Keratinocyte (primary cell): ENCODE measurements around the gene CLCN3. TPM values are rescaled to one million over a fixed set of nuclear protein-coding genes. Genes with fewer than 3 reads are reported as not detected.

Experiments
- DNase-seq: peaks from one replicate; pipeline ENCODE4 v3.0.0-alpha.2; 2011; ENCODE audit warnings: low read depth, missing footprints, low spot score
- FAIRE-seq: peaks from 2 replicates; lab custom pipeline; 2011; peaks lifted over from hg19 to GRCh38; lab: Jason Lieb, UNC
- H2AFZ ChIP-seq: 2 replicates; pipeline ENCODE4 v1.6.0; 2012; ENCODE audit warnings: low read length, control low read depth, inconsistent platforms; ENCODE audit not compliant: control insufficient read depth
- H3K27ac ChIP-seq: 2 replicates; pipeline ENCODE4 v1.5.1; 2011; ENCODE audit warnings: low read length; ENCODE audit not compliant: control insufficient read depth, insufficient read depth
- H3K27me3 ChIP-seq: 3 replicates; pipeline ENCODE4 v1.6.0; 2011; ENCODE audit warnings: low read length; ENCODE audit not compliant: control insufficient read depth, insufficient read depth; ENCODE audit errors: extremely low read depth
- H3K36me3 ChIP-seq, 2 experiments: 2 replicates in 1 of 2; 3 replicates in 1 of 2; pipeline ENCODE4 v1.5.1; 2011; ENCODE audit warnings: low read length in 2 of 2, mild to moderate bottlenecking in 1 of 2; ENCODE audit not compliant: control insufficient read depth in 2 of 2, insufficient read depth in 2 of 2; ENCODE audit errors: extremely low read depth in 1 of 2
- H3K4me1 ChIP-seq: 3 replicates; pipeline ENCODE4 v1.5.1; 2011; ENCODE audit warnings: low read length; ENCODE audit not compliant: control insufficient read depth, insufficient read depth; ENCODE audit errors: extremely low read depth
- H3K4me2 ChIP-seq: 3 replicates; pipeline ENCODE4 v1.6.0; 2011; ENCODE audit warnings: low read depth, low read length; ENCODE audit not compliant: control insufficient read depth, insufficient read depth; ENCODE audit errors: extremely low read depth
- H3K4me3 ChIP-seq, 3 experiments: fragments of 200-600 bp in 1 of 3; sonication (generic) in 1 of 3; 2 replicates in 2 of 3; 3 replicates in 1 of 3; pipeline ENCODE4 v1.5.1; 2011 to 2016; ENCODE audit warnings: low read length in 3 of 3, mild to moderate bottlenecking in 3 of 3, control low read depth in 2 of 3, inconsistent platforms in 1 of 3, low read depth in 1 of 3, mixed read lengths in 1 of 3, mixed run types in 1 of 3, moderate library complexity in 1 of 3; ENCODE audit not compliant: control insufficient read depth in 2 of 3, insufficient read depth in 2 of 3; ENCODE audit errors: extremely low read depth in 1 of 3
- H3K79me2 ChIP-seq: 2 replicates; pipeline ENCODE4 v1.6.0; 2012; ENCODE audit warnings: low read length; ENCODE audit not compliant: control insufficient read depth, insufficient read depth
- H3K9ac ChIP-seq: 3 replicates; pipeline ENCODE4 v1.6.0; 2011; ENCODE audit warnings: low read length; ENCODE audit not compliant: control insufficient read depth, insufficient read depth; ENCODE audit errors: extremely low read depth
- H3K9me1 ChIP-seq: 3 replicates; pipeline ENCODE4 v1.6.0; 2011; ENCODE audit warnings: low read length; ENCODE audit not compliant: control insufficient read depth, insufficient read depth; ENCODE audit errors: extremely low read depth
- H3K9me3 ChIP-seq: 2 replicates; pipeline ENCODE4 v1.5.1; 2012; ENCODE audit warnings: low read depth, low read length; ENCODE audit not compliant: control insufficient read depth
- H4K20me1 ChIP-seq: 3 replicates; pipeline ENCODE4 v1.6.0; 2011; ENCODE audit warnings: low read length; ENCODE audit not compliant: control insufficient read depth, insufficient read depth; ENCODE audit errors: extremely low read depth
- EZH2 ChIP-seq: IDR thresholded peaks from one replicate; pipeline ENCODE4 v1.6.1; 2012; ENCODE audit warnings: inconsistent platforms, mild to moderate bottlenecking, low read length, moderate library complexity
- dilution Hi-C: fragments of 300-500 bp; cut with MboI; formaldehyde crosslinking; loops from one replicate; pipeline ENCODE4 v1.7.0; 2020; ENCODE audit warnings: low sequenced_read_pairs; ENCODE audit not compliant: extremely low pct_ligation_motif_present
- polyA plus RNA-seq, 5 experiments: library from polyadenylated mRNA; depleted of rRNA in 3 of 5; stranded (reverse) in 3 of 5; stranded (forward) in 1 of 5; unstranded in 1 of 5; fragments of >200 nt; gene quantifications; 1 replicate in 1 of 5; 2 replicates in 3 of 5; 3 replicates in 1 of 5; pipeline versions ENCODE4 v1.2.1 to v1.2.3, GENCODE V29; 2011 to 2012; ENCODE audit warnings: missing spikeins in 2 of 5, low read depth in 1 of 5, low replicate concordance in 1 of 5
- TF ChIP-seq, protein P1 (sequence below), 3 experiments: IDR thresholded peaks in 1 of 3; conservative IDR thresholded peaks in 1 of 3; optimal IDR thresholded peaks in 1 of 3; 2 replicates in 2 of 3; 3 replicates in 1 of 3; pipeline versions ENCODE3 to v1.5.1; 2011; ENCODE audit warnings: low read length in 3 of 3, mild to moderate bottlenecking in 3 of 3, moderate library complexity in 2 of 3, control low read depth in 1 of 3, inconsistent platforms in 1 of 3; ENCODE audit not compliant: insufficient read depth in 2 of 3; ENCODE audit errors: extremely low read depth in 1 of 3

The CLCN3 gene
- polyA plus RNA-seq, 1 donor (not counting 4 experiments of a cell fraction or from before 2014, with no cell fraction given), result 34.2 TPM

DNA sequence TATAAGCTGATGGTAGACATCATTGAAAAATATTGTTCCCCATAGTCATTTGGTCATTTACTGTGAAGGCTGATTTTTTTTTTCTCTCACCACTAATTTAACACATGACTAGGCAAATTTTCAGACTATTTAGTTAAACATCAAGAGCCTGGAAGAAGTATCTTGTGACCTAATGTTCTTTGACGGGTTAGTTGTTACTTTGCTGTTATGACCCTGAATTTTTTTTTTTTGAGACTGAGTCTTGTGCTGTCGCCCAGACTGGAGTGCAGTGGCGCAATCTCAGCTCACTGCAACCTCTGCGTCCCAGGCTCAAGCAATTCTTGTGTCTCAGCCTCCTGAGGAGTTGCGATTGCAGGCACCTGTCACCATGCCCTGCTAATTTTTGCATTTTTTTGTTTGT, 70.4 kb downstream of the CLCN3 start:
- dilution Hi-C loops, result no loop called here
- peaks cover 2 to 7% of the 10 kb centered on the region in 2 experiments for H3K36me3 ChIP-seq
- FAIRE-seq, result no peak

DNA sequence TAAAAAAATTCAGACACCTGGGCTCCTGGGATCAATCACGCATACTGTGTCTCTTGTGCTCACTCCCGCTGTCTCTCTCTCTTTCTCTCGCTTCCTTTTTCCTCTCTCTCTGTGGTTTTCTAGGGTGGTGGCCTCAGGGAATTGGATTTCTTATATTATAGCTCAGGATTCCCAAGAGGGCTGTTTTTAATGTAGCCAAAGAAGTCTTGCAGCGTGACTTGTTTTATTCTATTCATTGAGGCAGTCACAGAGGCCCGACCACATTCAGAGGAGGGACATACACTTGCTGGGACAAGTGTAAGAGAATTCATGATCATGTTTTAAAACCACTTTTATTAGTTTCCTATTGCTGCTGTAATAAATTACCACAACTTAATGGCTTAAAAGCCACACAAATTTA, 78.0 kb downstream of the CLCN3 start:
- Histone ChIP-seq H4K20me1 (no peaks in the 10 kb centered on the region), H3K4me1 (no peaks in the 10 kb centered on the region), H3K9me1 (no peaks in the 10 kb centered on the region), H3K9me3 (no peaks in the 10 kb centered on the region), H3K79me2 (no peaks in the 10 kb centered on the region), H3K9ac (no peak overlapping the region), H2AFZ (no peak overlapping the region), H3K4me2 (no peak overlapping the region), H3K27me3 (no peaks in the 10 kb centered on the region), H3K4me3 (no peak overlapping the region), H3K36me3 (peaks cover 0 to 6% of the 10 kb centered on the region in 2 experiments), H3K27ac (no peak overlapping the region)
- DNase-seq (no peak), FAIRE-seq (no peak)
- TF ChIP-seq, protein P1, sequence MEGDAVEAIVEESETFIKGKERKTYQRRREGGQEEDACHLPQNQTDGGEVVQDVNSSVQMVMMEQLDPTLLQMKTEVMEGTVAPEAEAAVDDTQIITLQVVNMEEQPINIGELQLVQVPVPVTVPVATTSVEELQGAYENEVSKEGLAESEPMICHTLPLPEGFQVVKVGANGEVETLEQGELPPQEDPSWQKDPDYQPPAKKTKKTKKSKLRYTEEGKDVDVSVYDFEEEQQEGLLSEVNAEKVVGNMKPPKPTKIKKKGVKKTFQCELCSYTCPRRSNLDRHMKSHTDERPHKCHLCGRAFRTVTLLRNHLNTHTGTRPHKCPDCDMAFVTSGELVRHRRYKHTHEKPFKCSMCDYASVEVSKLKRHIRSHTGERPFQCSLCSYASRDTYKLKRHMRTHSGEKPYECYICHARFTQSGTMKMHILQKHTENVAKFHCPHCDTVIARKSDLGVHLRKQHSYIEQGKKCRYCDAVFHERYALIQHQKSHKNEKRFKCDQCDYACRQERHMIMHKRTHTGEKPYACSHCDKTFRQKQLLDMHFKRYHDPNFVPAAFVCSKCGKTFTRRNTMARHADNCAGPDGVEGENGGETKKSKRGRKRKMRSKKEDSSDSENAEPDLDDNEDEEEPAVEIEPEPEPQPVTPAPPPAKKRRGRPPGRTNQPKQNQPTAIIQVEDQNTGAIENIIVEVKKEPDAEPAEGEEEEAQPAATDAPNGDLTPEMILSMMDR (optimal IDR thresholded peaks at IDR 0.05 in 1 of 3, IDR thresholded peaks at IDR 0.05 in 1 of 3, conservative IDR thresholded peaks at IDR 0.05 in 1 of 3; ENCODE audit: extremely low read depth in 1 of 3, insufficient read depth in 2 of 3, low read length in 3 of 3), result no peak
- TF ChIP-seq EZH2, result no peak
- dilution Hi-C loops, result no loop called here

More for the DNA sequence above, 70.4 kb downstream of the CLCN3 start:
- H3K9me3 ChIP-seq, result no peaks in the 10 kb centered on the region
- no peaks in the 10 kb centered on the region for H3K9me1 ChIP-seq
- H3K27ac ChIP-seq, result no peak overlapping the region
- no peaks in the 10 kb centered on the region for H4K20me1 ChIP-seq
- H3K9ac ChIP-seq, result no peak overlapping the region
- no peak overlapping the region for H2AFZ ChIP-seq
- H3K4me3 ChIP-seq, result no peak overlapping the region
- H3K79me2 ChIP-seq, result no peaks in the 10 kb centered on the region
- H3K4me2 ChIP-seq, result no peak overlapping the region
- H3K4me1 ChIP-seq, result no peaks in the 10 kb centered on the region
- no peak for DNase-seq
- H3K27me3 ChIP-seq, result no peaks in the 10 kb centered on the region
- no peak for TF ChIP-seq EZH2
- TF ChIP-seq, protein P1 (optimal IDR thresholded peaks at IDR 0.05 in 1 of 3, IDR thresholded peaks at IDR 0.05 in 1 of 3, conservative IDR thresholded peaks at IDR 0.05 in 1 of 3; ENCODE audit: extremely low read depth in 1 of 3, insufficient read depth in 2 of 3, low read length in 3 of 3), result no peak
